B cell (primary cell): ENCODE data around the gene EPHA7. TPM values are rescaled to one million over a fixed set of nuclear protein-coding genes. Genes with fewer than 3 reads are reported as not detected.

Experiments
- ATAC-seq: fragments of 200-7000 bp; cut with Tn5 transposase; one replicate; pipeline ENCODE4 v1.10.0; 2021; ENCODE audit warnings: low read depth, mild to moderate bottlenecking, moderate number of reproducible peaks, moderate library complexity
- CTCF ChIA-PET: fragments of 350-600 bp; sonication (Branson Sonifier 250); formaldehyde crosslinking; loops from one replicate; lab custom pipeline; 2021; ENCODE audit warnings: antibody characterized with exemption, inconsistent platforms; lab: Charles Lee
- POLR2A ChIA-PET: fragments of 350-600 bp; sonication (Branson Sonifier 250); formaldehyde crosslinking; loops from one replicate; lab custom pipeline; 2021; ENCODE audit warnings: antibody characterized with exemption; lab: Charles Lee
- DNase-seq: peaks from one replicate; pipeline ENCODE4 v3.0.0; 2013
- H2AFZ ChIP-seq: 2 replicates; pipeline ENCODE4 v1.6.1; 2012; ENCODE audit warnings: mild to moderate bottlenecking, low read depth, low read length; ENCODE audit not compliant: insufficient read depth, poor library complexity, severe bottlenecking
- H3K27ac ChIP-seq, 2 donors: 1 replicate in 1 of 2; 2 replicates in 1 of 2; pipeline ENCODE4 v1.5.1; 2012 to 2013; ENCODE audit warnings: low read length in 2 of 2, mild to moderate bottlenecking in 2 of 2, moderate library complexity in 1 of 2
- H3K27me3 ChIP-seq, 4 experiments: fragments of 200-600 bp in 1 of 4; sonication (generic) in 1 of 4; replicated peaks in 1 of 4; 1 replicate in 2 of 4; 2 replicates in 2 of 4; pipeline versions ENCODE4 v1.6.1 to v1.7.0; 2013 to 2016; ENCODE audit warnings: low read length in 3 of 4, mild to moderate bottlenecking in 2 of 4, mixed read lengths in 1 of 4, moderate library complexity in 1 of 4; ENCODE audit not compliant: insufficient read depth in 4 of 4, control insufficient read depth in 3 of 4; ENCODE audit errors: control extremely low read depth in 1 of 4
- H3K36me3 ChIP-seq, 2 experiments: replicated peaks in 1 of 2; 1 replicate in 1 of 2; 2 replicates in 1 of 2; pipeline versions ENCODE4 v1.6.1 to v1.7.1; 2013; ENCODE audit warnings: low read length in 1 of 2; ENCODE audit not compliant: insufficient read depth in 2 of 2, control insufficient read depth in 1 of 2; ENCODE audit errors: control extremely low read depth in 1 of 2, extremely low read depth in 1 of 2
- H3K4me1 ChIP-seq, 2 donors: fragments of 200-600 bp in 1 of 2; sonication (generic) in 1 of 2; 1 replicate in 1 of 2; 2 replicates in 1 of 2; pipeline versions ENCODE4 v1.5.1 to v1.6.1; 2013 to 2017; ENCODE audit warnings: low read length in 2 of 2; ENCODE audit not compliant: control insufficient read depth in 2 of 2, insufficient read depth in 2 of 2
- H3K4me2 ChIP-seq: replicated peaks from 2 replicates; pipeline ENCODE3; 2012; ENCODE audit warnings: mild to moderate bottlenecking, low read depth, low read length; ENCODE audit not compliant: poor library complexity, severe bottlenecking
- H3K4me3 ChIP-seq, 5 experiments: fragments of 200-600 bp in 1 of 5; sonication (generic) in 1 of 5; 1 replicate in 3 of 5; 2 replicates in 2 of 5; pipeline versions ENCODE4 v1.5.1 to v1.7.0; 2011 to 2016; ENCODE audit warnings: low read length in 4 of 5, mild to moderate bottlenecking in 4 of 5, low read depth in 2 of 5, control low read depth in 1 of 5, moderate library complexity in 1 of 5; ENCODE audit not compliant: insufficient read depth in 1 of 5; ENCODE audit errors: control extremely low read depth in 1 of 5, extremely low read depth in 1 of 5
- H3K79me2 ChIP-seq: fragments of 200-600 bp; sonication (generic); one replicate; pipeline ENCODE4 v1.6.0; 2016; ENCODE audit warnings: low read length; ENCODE audit not compliant: control insufficient read depth, insufficient read depth
- H3K9ac ChIP-seq: fragments of 200-600 bp; sonication (generic); 2 replicates; pipeline ENCODE4 v1.6.1; 2017; ENCODE audit warnings: mild to moderate bottlenecking, low read length, moderate library complexity
- H3K9me3 ChIP-seq, 3 donors: one replicate each; pipeline versions ENCODE4 v1.6.1 to v1.7.1; 2013; ENCODE audit warnings: low read length in 2 of 3; ENCODE audit not compliant: control insufficient read depth in 2 of 3, insufficient read depth in 1 of 3; ENCODE audit errors: control extremely low read depth in 1 of 3
- H4K20me1 ChIP-seq: 2 replicates; pipeline ENCODE4 v1.6.0; 2012; ENCODE audit warnings: mild to moderate bottlenecking, low read length; ENCODE audit not compliant: insufficient read depth, control insufficient read depth, poor library complexity, severe bottlenecking
- H3K27ac Mint-ChIP-seq: one replicate; pipeline ENCODE4 v1.8.0; 2021; ENCODE audit warnings: mixed read lengths
- H3K27me3 Mint-ChIP-seq: one replicate; pipeline ENCODE4 v1.8.0; 2021; ENCODE audit warnings: mixed read lengths
- H3K4me1 Mint-ChIP-seq: one replicate; pipeline ENCODE4 v1.8.0; 2021; ENCODE audit warnings: mixed read lengths
- H3K4me3 Mint-ChIP-seq: one replicate; pipeline ENCODE4 v1.8.0; 2021; ENCODE audit warnings: mixed read lengths
- H3K9me3 Mint-ChIP-seq: one replicate; pipeline ENCODE4 v1.8.0; 2022; ENCODE audit warnings: mixed read lengths; ENCODE audit not compliant: insufficient read depth
- EZH2 ChIP-seq: IDR thresholded peaks from 2 replicates; pipeline ENCODE4 v1.6.1; 2012; ENCODE audit warnings: borderline replicate concordance, low read depth, mild to moderate bottlenecking, moderate library complexity, low read length; ENCODE audit not compliant: insufficient read depth, poor library complexity, severe bottlenecking
- WGBS: methylation state at CpG from one replicate; pipeline ENCODE4 v1.1.5; 2013; ENCODE audit warnings: missing lambda C conversion rate; ENCODE audit not compliant: insufficient coverage; 5-methylcytosine and 5-hydroxymethylcytosine counted together
- intact Hi-C: fragments of 100-400 bp; cut with micrococcal nuclease; formaldehyde crosslinking; loops from one replicate; pipeline ENCODE4 v1.10.0; 2022
- polyA plus RNA-seq: library from polyadenylated mRNA; depleted of rRNA; stranded (reverse); fragments of >200 nt; gene quantifications from 2 replicates; pipeline ENCODE4 v1.2.3, GENCODE V29; 2012
- total RNA-seq, 2 donors: library from RNA; stranded (reverse); fragments of 120-200 nt in 1 of 2; gene quantifications; 1 replicate in 1 of 2; 2 replicates in 1 of 2; pipeline versions ENCODE4 v1.2.3 to v1.2.4, GENCODE V29; 2013 to 2022
- TF ChIP-seq, protein P1 (sequence below): fragments of 200-600 bp; IDR thresholded peaks from one replicate; pipeline ENCODE4 v1.8.0; 2022; ENCODE audit warnings: antibody characterized with exemption, mild to moderate bottlenecking

The EPHA7 gene
- total and polyA plus RNA-seq, 2 donors (not counting 1 experiment from before 2014, with no cell fraction given) = not detected

- no peak overlapping the region for H3K4me2 ChIP-seq
- no peaks in the 10 kb centered on the region for H3K9me3 ChIP-seq
- CTCF ChIA-PET = no interaction called here
- Mint-ChIP-seq H3K4me3 (no peak overlapping the region), H3K27ac (no peak overlapping the region), H3K4me1 (no peaks in the 10 kb centered on the region), H3K27me3 (no peaks in the 10 kb centered on the region), H3K9me3 (no peaks in the 10 kb centered on the region)
- POLR2A ChIA-PET = no interaction called here
- H3K9ac ChIP-seq = no peak overlapping the region
- H3K36me3 ChIP-seq = no peaks in the 10 kb centered on the region
- WGBS = no CpG with 5 or more reads among the region's 2 CpGs
- ATAC-seq (no peak), DNase-seq (no peak)
- no peaks in the 10 kb centered on the region for H3K4me1 ChIP-seq
- H3K27ac ChIP-seq = no peak overlapping the region
- no peaks in the 10 kb centered on the region for H3K79me2 ChIP-seq
- TF ChIP-seq, protein P1, sequence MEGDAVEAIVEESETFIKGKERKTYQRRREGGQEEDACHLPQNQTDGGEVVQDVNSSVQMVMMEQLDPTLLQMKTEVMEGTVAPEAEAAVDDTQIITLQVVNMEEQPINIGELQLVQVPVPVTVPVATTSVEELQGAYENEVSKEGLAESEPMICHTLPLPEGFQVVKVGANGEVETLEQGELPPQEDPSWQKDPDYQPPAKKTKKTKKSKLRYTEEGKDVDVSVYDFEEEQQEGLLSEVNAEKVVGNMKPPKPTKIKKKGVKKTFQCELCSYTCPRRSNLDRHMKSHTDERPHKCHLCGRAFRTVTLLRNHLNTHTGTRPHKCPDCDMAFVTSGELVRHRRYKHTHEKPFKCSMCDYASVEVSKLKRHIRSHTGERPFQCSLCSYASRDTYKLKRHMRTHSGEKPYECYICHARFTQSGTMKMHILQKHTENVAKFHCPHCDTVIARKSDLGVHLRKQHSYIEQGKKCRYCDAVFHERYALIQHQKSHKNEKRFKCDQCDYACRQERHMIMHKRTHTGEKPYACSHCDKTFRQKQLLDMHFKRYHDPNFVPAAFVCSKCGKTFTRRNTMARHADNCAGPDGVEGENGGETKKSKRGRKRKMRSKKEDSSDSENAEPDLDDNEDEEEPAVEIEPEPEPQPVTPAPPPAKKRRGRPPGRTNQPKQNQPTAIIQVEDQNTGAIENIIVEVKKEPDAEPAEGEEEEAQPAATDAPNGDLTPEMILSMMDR = no peak
- TF ChIP-seq EZH2 = no peak
- H3K4me3 ChIP-seq = no peak overlapping the region
- no peaks in the 10 kb centered on the region for H3K27me3 ChIP-seq
- no peak overlapping the region for H2AFZ ChIP-seq
- intact Hi-C loops = no loop called here
- H4K20me1 ChIP-seq = no peaks in the 10 kb centered on the region
These were observed 81.5 kb downstream of the EPHA7 start for GRCh38 chr6:93337772-93338394.

DNA sequence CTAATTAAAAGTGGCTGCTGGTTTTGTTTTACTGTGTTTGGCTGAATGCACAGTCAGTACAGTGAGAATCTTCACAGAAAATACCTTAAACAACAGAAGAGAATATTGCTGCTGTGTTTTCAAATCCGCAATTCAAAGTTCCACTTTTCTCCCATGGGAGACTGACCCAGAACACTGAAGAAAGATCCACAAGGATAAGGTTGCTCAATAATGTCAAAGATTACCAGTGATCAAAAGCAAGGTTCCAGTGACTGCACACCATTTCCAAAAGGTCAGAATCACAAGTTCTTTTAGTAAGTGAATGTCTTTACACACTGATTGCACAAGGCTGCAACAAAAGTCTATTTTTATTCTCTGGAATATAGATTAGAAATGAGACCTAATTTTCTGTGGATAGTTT, 82.3 kb downstream of the EPHA7 start:
- Histone ChIP-seq H3K4me2 (no peak overlapping the region), H3K27me3 (no peaks in the 10 kb centered on the region), H3K4me3 (no peak overlapping the region), H3K36me3 (no peaks in the 10 kb centered on the region), H3K9me3 (no peaks in the 10 kb centered on the region), H2AFZ (no peak overlapping the region), H3K9ac (no peak overlapping the region), H3K27ac (no peak overlapping the region), H4K20me1 (no peaks in the 10 kb centered on the region), H3K4me1 (no peaks in the 10 kb centered on the region), H3K79me2 (no peaks in the 10 kb centered on the region)
- intact Hi-C loops = no loop called here
- no peak overlapping the region for H3K4me3 Mint-ChIP-seq
- DNase-seq (no peak), ATAC-seq (no peak)
- TF ChIP-seq, protein P1 = no peak
- TF ChIP-seq EZH2 = no peak
- POLR2A ChIA-PET = no interaction called here
- CTCF ChIA-PET = no interaction called here
- H3K27me3 Mint-ChIP-seq = no peaks in the 10 kb centered on the region
- no peak overlapping the region for H3K27ac Mint-ChIP-seq
- H3K4me1 Mint-ChIP-seq = no peaks in the 10 kb centered on the region
- WGBS = 100% methylated on average over 1 of the region's 1 CpG
- no peaks in the 10 kb centered on the region for H3K9me3 Mint-ChIP-seq
